PC-3 (cell line): ENCODE measurements around the gene SYT13.

Source experiments
- CTCF ChIP-seq: fragments of 300-600 bp; sonication (generic); conservative IDR thresholded peaks from 2 replicates; pipeline ENCODE4 v1.5.1; 2017; ENCODE audit warnings: antibody characterized with exemption, low read depth, mild to moderate bottlenecking, low read length
- EZH2phosphoT487 ChIP-seq: fragments of 300-600 bp; sonication (generic); IDR thresholded peaks from 2 replicates; pipeline ENCODE4 v1.6.1; 2018; ENCODE audit warnings: mild to moderate bottlenecking, antibody characterized with exemption, low read length, borderline replicate concordance

GRCh38 chr11:45331839-45332238, 45.7 kb upstream of the SYT13 start:
- TF ChIP-seq CTCF = no peak
- TF ChIP-seq EZH2phosphoT487 = no peak
